HCT116 (cell line): ENCODE results near the gene HPGDS. TPM values are rescaled to one million over a fixed set of nuclear protein-coding genes. Genes with fewer than 3 reads are reported as not detected.

Experiments used
- ATAC-seq: fragments of 200-7000 bp; cut with Tn5 transposase; 2 replicates; pipeline ENCODE4 v1.9.1; 2020; ENCODE audit warnings: mild to moderate bottlenecking, moderate library complexity
- BruUV-seq: library from RNA; stranded (reverse); fragments of 400-500 nt; replicated peaks from 2 replicates; lab custom pipeline; 2021; lab: Mats Ljungman, UMichigan
- CTCF ChIA-PET: fragments of 300-600 bp; sonication (Branson Sonifier 250); formaldehyde crosslinking; loops from one replicate; lab custom pipeline; 2021; ENCODE audit warnings: antibody characterized with exemption; lab: Charles Lee
- POLR2A ChIA-PET: fragments of 300-600, 350-600 bp; sonication (Branson Sonifier 250); formaldehyde crosslinking; loops from one replicate; lab custom pipeline; 2021; ENCODE audit warnings: antibody characterized with exemption; lab: Charles Lee
- RAD21 ChIA-PET, 2 experiments: fragments of 300-600 bp; sonication (Branson Sonifier 250); formaldehyde crosslinking; loops; one replicate each; lab custom pipeline; 2023; ENCODE audit warnings: low total read pairs in 2 of 2; ENCODE audit not compliant: uncharacterized antibody in 2 of 2, unreplicated experiment in 2 of 2, low non-redundant PET in 1 of 2; lab: Charles Lee
- DNase-seq: peaks from one replicate; pipeline ENCODE4 v3.0.0-alpha.2; 2010; ENCODE audit warnings: low read depth, low spot score
- H2AFZ ChIP-seq: fragments of 200-600 bp; shearing (Covaris generic), sonication (generic); 2 replicates; pipeline ENCODE4 v1.6.1; 2017; ENCODE audit warnings: low read depth, mixed run types, mixed read lengths, antibody characterized with exemption, low read length; ENCODE audit not compliant: poor library complexity, severe bottlenecking
- H3K27ac ChIP-seq: 2 replicates; pipeline ENCODE4 v1.5.1; 2012; ENCODE audit warnings: low read depth, low read length
- H3K27me3 ChIP-seq: fragments of 200-600 bp; sonication (generic); 2 replicates; pipeline ENCODE4 v1.6.1; 2016; ENCODE audit warnings: mixed run types, low read length, mixed read lengths; ENCODE audit not compliant: insufficient read depth
- H3K36me3 ChIP-seq, 2 experiments: fragments of 200-500 bp in 1 of 2; fragments of 200-600 bp in 1 of 2; sonication (Bioruptor generic) in 1 of 2; sonication (generic) in 1 of 2; 2 replicates each; pipeline versions ENCODE4 v1.5.1 to v1.6.1; 2014 to 2016; ENCODE audit warnings: low read length in 2 of 2, inconsistent platforms in 1 of 2, mixed read lengths in 1 of 2, mixed run types in 1 of 2; ENCODE audit not compliant: insufficient read depth in 2 of 2, control insufficient read depth in 1 of 2
- H3K4me1 ChIP-seq, 2 experiments: fragments of 200-600 bp in 1 of 2; sonication (generic) in 1 of 2; 2 replicates each; pipeline versions ENCODE4 v1.5.1 to v1.6.1; 2012 to 2017; ENCODE audit warnings: low read length in 2 of 2, inconsistent platforms in 1 of 2, mild to moderate bottlenecking in 1 of 2, mixed read lengths in 1 of 2, mixed run types in 1 of 2, moderate library complexity in 1 of 2; ENCODE audit not compliant: insufficient read depth in 2 of 2, control insufficient read depth in 1 of 2
- H3K4me2 ChIP-seq: fragments of 200-600 bp; sonication (generic); 2 replicates; pipeline ENCODE4 v1.6.1; 2017; ENCODE audit warnings: mixed run types, low read length, mixed read lengths
- H3K4me3 ChIP-seq, 2 experiments: fragments of 200-600 bp in 1 of 2; sonication (generic) in 1 of 2; replicated peaks in 1 of 2; 2 replicates each; pipeline ENCODE4 v1.5.1; 2011 to 2016; ENCODE audit warnings: low read length in 2 of 2, control low read depth in 1 of 2, low read depth in 1 of 2, mild to moderate bottlenecking in 1 of 2, mixed read lengths in 1 of 2, mixed run types in 1 of 2
- H3K79me2 ChIP-seq: fragments of 200-600 bp; sonication (generic); 2 replicates; pipeline ENCODE4 v1.6.1; 2017; ENCODE audit warnings: mild to moderate bottlenecking, mixed run types, low read length, moderate library complexity, mixed read lengths; ENCODE audit not compliant: insufficient read depth
- H3K9ac ChIP-seq: fragments of 200-600 bp; sonication (generic); 2 replicates; pipeline ENCODE4 v1.6.1; 2016; ENCODE audit warnings: low read length, mixed read lengths
- H3K9me2 ChIP-seq: fragments of 200-600 bp; sonication (generic), shearing (Covaris generic); 2 replicates; pipeline ENCODE4 v1.6.1; 2017; ENCODE audit warnings: mixed run types, mild to moderate bottlenecking, moderate library complexity; ENCODE audit not compliant: insufficient read depth
- H3K9me3 ChIP-seq, 2 experiments: fragments of 200-500 bp in 1 of 2; fragments of 200-600 bp in 1 of 2; sonication (Bioruptor generic) in 1 of 2; sonication (generic) in 1 of 2; 2 replicates each; pipeline ENCODE4 v1.6.1; 2014 to 2017; ENCODE audit warnings: low read length in 2 of 2, mixed read lengths in 2 of 2, inconsistent platforms in 1 of 2, low read depth in 1 of 2, mild to moderate bottlenecking in 1 of 2, mixed run types in 1 of 2, moderate library complexity in 1 of 2; ENCODE audit not compliant: control insufficient read depth in 1 of 2, insufficient read depth in 1 of 2
- H4K20me1 ChIP-seq: fragments of 200-600 bp; sonication (generic), shearing (Covaris generic); 2 replicates; pipeline ENCODE4 v1.6.1; 2017; ENCODE audit warnings: mixed run types, mild to moderate bottlenecking, moderate library complexity; ENCODE audit not compliant: insufficient read depth
- CEBPB ChIP-seq: IDR thresholded peaks from 2 replicates; pipeline ENCODE4 v1.6.1; 2012; ENCODE audit warnings: low read depth
- EGR1 ChIP-seq: IDR thresholded peaks from 2 replicates; pipeline ENCODE4 v1.6.1; 2012; ENCODE audit warnings: low read depth
- ELF1 ChIP-seq: IDR thresholded peaks from 2 replicates; pipeline ENCODE4 v1.6.1; 2012; ENCODE audit warnings: low read depth, borderline replicate concordance
- EZH2 ChIP-seq: fragments of 200-600 bp; sonication (generic); IDR thresholded peaks from 2 replicates; pipeline ENCODE4 v1.6.1; 2017; ENCODE audit warnings: antibody characterized with exemption, mixed run types
- EZH2phosphoT487 ChIP-seq: fragments of 200-600 bp; IDR thresholded peaks from 2 replicates; pipeline ENCODE4 v1.6.1; 2018; ENCODE audit warnings: antibody characterized with exemption, borderline replicate concordance
- JUND ChIP-seq: IDR thresholded peaks from 2 replicates; pipeline ENCODE4 v1.6.1; 2012
- MAX ChIP-seq: IDR thresholded peaks from 2 replicates; pipeline ENCODE4 v1.6.1; 2012
- POLR2A ChIP-seq: IDR thresholded peaks from 2 replicates; pipeline ENCODE4 v1.7.0; 2011; ENCODE audit warnings: borderline replicate concordance; ENCODE audit not compliant: insufficient read depth, insufficient read length; ENCODE audit errors: extremely low read depth
- POLR2AphosphoS5 ChIP-seq: IDR thresholded peaks from 2 replicates; pipeline ENCODE4 v1.6.1; 2011; ENCODE audit warnings: mild to moderate bottlenecking, low read depth, low read length, moderate library complexity
- RAD21 ChIP-seq: IDR thresholded peaks from 2 replicates; pipeline ENCODE4 v1.6.1; 2012; ENCODE audit warnings: low read depth, mild to moderate bottlenecking
- SP1 ChIP-seq: IDR thresholded peaks from 2 replicates; pipeline ENCODE4 v1.6.1; 2012; ENCODE audit warnings: low read depth
- YY1 ChIP-seq: IDR thresholded peaks from 2 replicates; pipeline ENCODE4 v1.6.1; 2011; ENCODE audit warnings: low read length, low read depth, moderate library complexity, mild to moderate bottlenecking; ENCODE audit not compliant: insufficient replicate concordance; ENCODE audit errors: extremely low read depth
- ZFX ChIP-seq: fragments of 450-650 bp; IDR thresholded peaks from 2 replicates; pipeline ENCODE4 v1.6.1; 2017
- ZNF274 ChIP-seq: fragments of 200-500 bp; sonication (Bioruptor generic); IDR thresholded peaks from 2 replicates; pipeline ENCODE4 v1.6.1; 2014; ENCODE audit warnings: mild to moderate bottlenecking, low read depth, low read length, inconsistent platforms
- intact Hi-C: fragments of 100-400 bp; cut with micrococcal nuclease; formaldehyde crosslinking; loops from 2 replicates; pipeline ENCODE4 v1.10.0; 2022
- total RNA-seq: library from RNA; stranded (reverse); gene quantifications from one replicate; pipeline ENCODE4 v1.2.1, GENCODE V29; 2021; ENCODE audit not compliant: unreplicated experiment
- TF ChIP-seq, protein P1 (sequence below): IDR thresholded peaks from 2 replicates; pipeline ENCODE4 v1.6.1; 2012; ENCODE audit warnings: low read depth
- TF ChIP-seq, protein P2 (sequence below): IDR thresholded peaks from 2 replicates; pipeline ENCODE4 v1.6.1; 2011; ENCODE audit warnings: mild to moderate bottlenecking, low read length, moderate library complexity; ENCODE audit not compliant: insufficient replicate concordance; ENCODE audit errors: extremely low read depth

HPGDS gene
- total RNA-seq, 1 experiment from 2014 or later: not detected

DNA sequence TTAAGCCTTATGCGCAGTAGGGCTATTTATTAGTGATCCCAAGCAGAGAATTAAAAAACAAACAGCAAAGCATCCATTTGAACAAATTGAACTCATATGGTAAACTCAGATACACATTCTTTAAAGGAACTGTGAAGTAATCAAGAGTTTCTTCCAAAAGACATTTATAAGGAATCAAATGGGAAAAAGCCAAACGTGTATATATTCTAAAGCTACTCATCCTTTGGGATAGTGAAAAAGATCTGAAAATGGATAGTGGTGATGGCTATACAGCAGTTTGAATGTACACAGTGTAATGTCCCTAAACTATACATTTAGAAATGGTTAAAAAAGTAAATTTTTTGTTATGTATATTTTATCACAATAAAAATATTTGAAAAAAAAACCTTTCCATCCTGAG is 16.6 kb upstream of the HPGDS start:
- ChIA-PET RAD21 (no interaction called here), CTCF (no interaction called here), POLR2A (no interaction called here)
- ATAC-seq (no peak), DNase-seq (no peak)
- intact Hi-C loops: no loop called here
- BruUV-seq: no TSS peak
- no peaks in the 10 kb centered on the region for H3K4me1 ChIP-seq
- no peak overlapping the region for H3K4me2 ChIP-seq
- H3K9me3 ChIP-seq: no peaks in the 10 kb centered on the region
- no peaks in the 10 kb centered on the region for H3K79me2 ChIP-seq
- H3K9ac ChIP-seq: no peak overlapping the region
- H3K27me3 ChIP-seq: no peaks in the 10 kb centered on the region
- H2AFZ ChIP-seq: no peak overlapping the region
- H3K9me2 ChIP-seq: 0 out of 2 replicates have a peak, but pooled peaks cover 3% of the 10 kb centered on the region
- TF ChIP-seq YY1 (no peak), POLR2A (no peak), RAD21 (no peak), ELF1 (no peak), EZH2 (no peak), MAX (no peak), SP1 (no peak), ZNF274 (no peak), POLR2AphosphoS5 (no peak), CEBPB (no peak), EGR1 (no peak), JUND (no peak), EZH2phosphoT487 (no peak), ZFX (no peak)
- TF ChIP-seq, protein P1, sequence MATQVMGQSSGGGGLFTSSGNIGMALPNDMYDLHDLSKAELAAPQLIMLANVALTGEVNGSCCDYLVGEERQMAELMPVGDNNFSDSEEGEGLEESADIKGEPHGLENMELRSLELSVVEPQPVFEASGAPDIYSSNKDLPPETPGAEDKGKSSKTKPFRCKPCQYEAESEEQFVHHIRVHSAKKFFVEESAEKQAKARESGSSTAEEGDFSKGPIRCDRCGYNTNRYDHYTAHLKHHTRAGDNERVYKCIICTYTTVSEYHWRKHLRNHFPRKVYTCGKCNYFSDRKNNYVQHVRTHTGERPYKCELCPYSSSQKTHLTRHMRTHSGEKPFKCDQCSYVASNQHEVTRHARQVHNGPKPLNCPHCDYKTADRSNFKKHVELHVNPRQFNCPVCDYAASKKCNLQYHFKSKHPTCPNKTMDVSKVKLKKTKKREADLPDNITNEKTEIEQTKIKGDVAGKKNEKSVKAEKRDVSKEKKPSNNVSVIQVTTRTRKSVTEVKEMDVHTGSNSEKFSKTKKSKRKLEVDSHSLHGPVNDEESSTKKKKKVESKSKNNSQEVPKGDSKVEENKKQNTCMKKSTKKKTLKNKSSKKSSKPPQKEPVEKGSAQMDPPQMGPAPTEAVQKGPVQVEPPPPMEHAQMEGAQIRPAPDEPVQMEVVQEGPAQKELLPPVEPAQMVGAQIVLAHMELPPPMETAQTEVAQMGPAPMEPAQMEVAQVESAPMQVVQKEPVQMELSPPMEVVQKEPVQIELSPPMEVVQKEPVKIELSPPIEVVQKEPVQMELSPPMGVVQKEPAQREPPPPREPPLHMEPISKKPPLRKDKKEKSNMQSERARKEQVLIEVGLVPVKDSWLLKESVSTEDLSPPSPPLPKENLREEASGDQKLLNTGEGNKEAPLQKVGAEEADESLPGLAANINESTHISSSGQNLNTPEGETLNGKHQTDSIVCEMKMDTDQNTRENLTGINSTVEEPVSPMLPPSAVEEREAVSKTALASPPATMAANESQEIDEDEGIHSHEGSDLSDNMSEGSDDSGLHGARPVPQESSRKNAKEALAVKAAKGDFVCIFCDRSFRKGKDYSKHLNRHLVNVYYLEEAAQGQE: no peak
- TF ChIP-seq, protein P2, sequence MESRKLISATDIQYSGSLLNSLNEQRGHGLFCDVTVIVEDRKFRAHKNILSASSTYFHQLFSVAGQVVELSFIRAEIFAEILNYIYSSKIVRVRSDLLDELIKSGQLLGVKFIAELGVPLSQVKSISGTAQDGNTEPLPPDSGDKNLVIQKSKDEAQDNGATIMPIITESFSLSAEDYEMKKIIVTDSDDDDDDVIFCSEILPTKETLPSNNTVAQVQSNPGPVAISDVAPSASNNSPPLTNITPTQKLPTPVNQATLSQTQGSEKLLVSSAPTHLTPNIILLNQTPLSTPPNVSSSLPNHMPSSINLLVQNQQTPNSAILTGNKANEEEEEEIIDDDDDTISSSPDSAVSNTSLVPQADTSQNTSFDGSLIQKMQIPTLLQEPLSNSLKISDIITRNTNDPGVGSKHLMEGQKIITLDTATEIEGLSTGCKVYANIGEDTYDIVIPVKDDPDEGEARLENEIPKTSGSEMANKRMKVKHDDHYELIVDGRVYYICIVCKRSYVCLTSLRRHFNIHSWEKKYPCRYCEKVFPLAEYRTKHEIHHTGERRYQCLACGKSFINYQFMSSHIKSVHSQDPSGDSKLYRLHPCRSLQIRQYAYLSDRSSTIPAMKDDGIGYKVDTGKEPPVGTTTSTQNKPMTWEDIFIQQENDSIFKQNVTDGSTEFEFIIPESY: no peak
- H3K36me3 ChIP-seq: no peaks in the 10 kb centered on the region
- no peak overlapping the region for H3K27ac ChIP-seq
- no peak overlapping the region for H3K4me3 ChIP-seq
- H4K20me1 ChIP-seq: no peaks in the 10 kb centered on the region
